ENCODE results near the gene MMP14. TPM values are rescaled to one million over a fixed set of nuclear protein-coding genes. Genes with fewer than 3 reads are reported as not detected.

MMP14 gene
- total RNA-seq, 2 experiments from 2014 or later = 2.8 to 9.0 TPM

GRCh38 chr14:22835505-22835904, 880 bp upstream of the MMP14 start:
- no peak overlapping the region for H3K4me3 ChIP-seq (ENCODE audit: low read depth, low read length, poor library complexity, severe bottlenecking)
- peaks cover 13% of the 10 kb centered on the region for H3K4me1 ChIP-seq (ENCODE audit: insufficient read depth, low read length, poor library complexity, severe bottlenecking)
- ChIA-PET POLR2A (interaction anchor here (1.4 to 1.6 kb wide), 2 partner anchors 20 to 69 kb away, joined by 3 to 4 read pairs; partner anchors contain the start of gene OXA1L), CTCF (ENCODE audit: unreplicated experiment) (no interaction called here)
- no peak overlapping the region for H2AFZ ChIP-seq (ENCODE audit: low read length)
- H3K36me3 ChIP-seq (ENCODE audit: insufficient read depth, low read length) = peaks cover 52% of the 10 kb centered on the region
- no peak overlapping the region for H3K27ac ChIP-seq (ENCODE audit: low read depth, low read length, poor library complexity, severe bottlenecking)
- no peak overlapping the region for H3K4me2 ChIP-seq (ENCODE audit: low read length)
- H4K20me1 ChIP-seq (ENCODE audit: insufficient read depth, low read length) = no peaks in the 10 kb centered on the region
- peaks cover 16% of the 10 kb centered on the region for H3K79me2 ChIP-seq (ENCODE audit: insufficient read depth, low read depth, low read length)
- H3K9me2 ChIP-seq (ENCODE audit: insufficient read depth, low read length) = no peaks in the 10 kb centered on the region
- BruUV-seq (replicated peaks) = no TSS peak
- intact Hi-C loops (cut with micrococcal nuclease; ENCODE audit: unreplicated experiment) = no loop called here
- DNase-seq (ENCODE audit: low spot score) = no peak
- TF ChIP-seq CTCF (conservative IDR thresholded peaks at IDR 0.05; ENCODE audit: low read length) (no peak), EZH2phosphoT487 (IDR thresholded peaks at IDR 0.05; ENCODE audit: borderline replicate concordance, low read depth, low read length) (no peak)
- H3K9me3 ChIP-seq (ENCODE audit: low read length) = no peaks in the 10 kb centered on the region

GRCh38 chr14:22837114-22837749, 847 bp downstream of the MMP14 start:
- Histone ChIP-seq H3K9me3 (ENCODE audit: low read length) (no peaks in the 10 kb centered on the region), H3K4me1 (ENCODE audit: insufficient read depth, low read length, poor library complexity, severe bottlenecking) (no peaks in the 10 kb centered on the region), H3K27ac (ENCODE audit: low read depth, low read length, poor library complexity, severe bottlenecking) (no peak overlapping the region), H2AFZ (ENCODE audit: low read length) (no peak overlapping the region), H3K79me2 (ENCODE audit: insufficient read depth, low read depth, low read length) (no peaks in the 10 kb centered on the region), H3K4me3 (ENCODE audit: low read depth, low read length, poor library complexity, severe bottlenecking) (no peak overlapping the region), H3K36me3 (ENCODE audit: insufficient read depth, low read length) (peaks cover 40% of the 10 kb centered on the region), H4K20me1 (ENCODE audit: insufficient read depth, low read length) (no peaks in the 10 kb centered on the region), H3K4me2 (ENCODE audit: low read length) (no peak overlapping the region), H3K9me2 (ENCODE audit: insufficient read depth, low read length) (no peaks in the 10 kb centered on the region)
- BruUV-seq (replicated peaks) = no TSS peak
- CTCF ChIA-PET (ENCODE audit: unreplicated experiment) = no interaction called here
- TF ChIP-seq CTCF (conservative IDR thresholded peaks at IDR 0.05; ENCODE audit: low read length) (no peak), EZH2phosphoT487 (IDR thresholded peaks at IDR 0.05; ENCODE audit: borderline replicate concordance, low read depth, low read length) (no peak)
- no peak for DNase-seq (ENCODE audit: low spot score)
- intact Hi-C loops (cut with micrococcal nuclease; ENCODE audit: unreplicated experiment) = no loop called here
- POLR2A ChIA-PET = no interaction called here
